GM10266 (cell line): Measurements from ENCODE around the gene DSCAM.

Experiments used
- DNase-seq: peaks from one replicate; pipeline ENCODE4 v3.0.0; 2012; ENCODE audit errors: extremely low spot score
- CTCF ChIP-seq: IDR thresholded peaks from 2 replicates; pipeline ENCODE4 v1.5.1; 2012; ENCODE audit warnings: mild to moderate bottlenecking, low read depth; ENCODE audit not compliant: control insufficient read depth, insufficient read depth; ENCODE audit errors: missing control alignments

Gene DSCAM

DNA sequence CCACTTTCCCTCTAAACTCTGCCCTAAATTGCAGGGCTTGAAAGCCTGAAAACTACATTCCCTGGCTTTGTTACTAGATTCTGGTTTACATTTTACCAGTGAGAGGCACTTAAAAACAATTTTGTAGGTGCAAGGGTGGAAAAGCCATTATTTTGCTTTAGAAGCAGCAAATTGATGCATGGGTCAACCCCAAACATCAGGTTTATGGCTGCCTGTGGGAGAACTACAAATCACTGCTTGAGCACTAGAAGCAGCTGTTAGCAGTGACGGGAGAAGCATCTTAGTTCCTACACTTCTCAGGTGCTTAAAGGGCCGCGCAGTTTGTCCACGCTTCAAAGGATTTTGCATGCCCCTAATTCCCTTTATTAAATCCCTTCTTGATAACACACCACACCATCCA, 562.5 kb downstream of the DSCAM start:
- TF ChIP-seq CTCF, result no peak
- DNase-seq, result no peak

GRCh38 chr21:40282912-40283886, 563.8 kb downstream of the DSCAM start:
- DNase-seq, result no peak
- no peak for TF ChIP-seq CTCF

GRCh38 chr21:40278345-40278744, 568.6 kb downstream of the DSCAM start:
- no peak for DNase-seq
- TF ChIP-seq CTCF, result no peak

DNA sequence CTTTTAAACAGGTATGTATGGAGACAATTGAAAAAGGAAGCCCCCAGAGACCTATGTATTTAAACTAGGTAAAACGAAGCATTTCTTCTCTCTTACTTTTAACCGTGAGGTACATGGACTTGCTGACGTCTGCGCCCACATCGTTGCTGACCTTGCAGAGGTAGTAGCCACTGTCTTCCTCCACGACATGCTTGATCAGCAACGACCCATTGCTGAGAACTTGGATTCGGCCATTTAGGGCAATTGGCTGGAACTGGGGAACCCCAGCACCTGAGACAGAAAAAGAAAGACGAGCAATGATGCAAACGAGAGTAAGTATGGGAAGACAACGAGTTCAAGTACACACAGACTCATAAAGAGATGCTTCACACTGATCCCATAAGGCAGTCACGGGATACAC, 571.0 kb downstream of the DSCAM start:
- no peak for TF ChIP-seq CTCF

GRCh38 chr21:40272037-40272436, 574.9 kb downstream of the DSCAM start:
- no peak for DNase-seq
- TF ChIP-seq CTCF, result no peak

More for the DNA sequence above, 571.0 kb downstream of the DSCAM start:
- no peak for DNase-seq

DNA sequence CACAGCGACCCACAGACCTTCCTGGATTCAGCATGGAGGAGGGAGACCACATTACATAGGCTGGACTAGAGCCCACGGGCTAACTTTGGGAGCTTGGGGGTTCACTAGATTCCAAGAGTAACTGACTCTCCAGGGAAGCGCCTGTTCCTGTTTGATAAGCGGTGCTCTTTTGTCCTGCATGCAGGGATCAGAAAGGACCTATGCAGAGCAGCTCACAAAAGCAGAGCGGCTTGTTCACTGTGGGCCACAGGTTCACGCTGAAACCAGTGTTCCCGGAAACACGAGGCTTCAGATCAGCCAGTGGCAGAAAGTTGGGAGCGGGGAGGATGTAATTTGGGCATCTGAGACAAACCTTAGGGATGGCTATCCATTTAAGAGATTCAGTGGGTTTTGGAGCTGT, 575.8 kb downstream of the DSCAM start:
- DNase-seq, result no peak
- no peak for TF ChIP-seq CTCF

DNA sequence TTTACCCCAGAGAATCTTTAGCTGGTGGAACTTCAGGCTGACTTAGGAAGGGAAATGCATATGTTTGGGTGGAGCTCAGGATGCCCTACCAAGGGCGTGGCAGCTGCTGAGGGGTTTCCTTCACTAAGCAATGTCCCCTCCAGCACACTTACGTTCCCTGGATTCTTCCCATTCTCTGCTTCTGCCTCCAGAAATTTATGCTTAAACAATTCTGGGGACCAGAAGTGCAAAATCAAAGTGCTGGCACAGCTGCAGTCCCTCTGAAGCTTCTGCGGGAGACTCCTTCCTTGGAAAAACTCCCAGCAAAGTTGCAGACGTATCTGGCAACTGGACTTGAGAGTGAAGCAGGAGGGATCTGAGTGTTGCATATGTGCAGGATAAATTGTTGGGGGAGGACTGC, 576.9 kb downstream of the DSCAM start:
- TF ChIP-seq CTCF, result no peak
- no peak for DNase-seq
